EH (cell line): ENCODE data around the gene CASZ1.

Experiments used
- DNase-seq: peaks from one replicate; pipeline ENCODE4 v3.0.0-alpha.2; 2015; ENCODE audit warnings: low read depth

The CASZ1 gene, protein sequence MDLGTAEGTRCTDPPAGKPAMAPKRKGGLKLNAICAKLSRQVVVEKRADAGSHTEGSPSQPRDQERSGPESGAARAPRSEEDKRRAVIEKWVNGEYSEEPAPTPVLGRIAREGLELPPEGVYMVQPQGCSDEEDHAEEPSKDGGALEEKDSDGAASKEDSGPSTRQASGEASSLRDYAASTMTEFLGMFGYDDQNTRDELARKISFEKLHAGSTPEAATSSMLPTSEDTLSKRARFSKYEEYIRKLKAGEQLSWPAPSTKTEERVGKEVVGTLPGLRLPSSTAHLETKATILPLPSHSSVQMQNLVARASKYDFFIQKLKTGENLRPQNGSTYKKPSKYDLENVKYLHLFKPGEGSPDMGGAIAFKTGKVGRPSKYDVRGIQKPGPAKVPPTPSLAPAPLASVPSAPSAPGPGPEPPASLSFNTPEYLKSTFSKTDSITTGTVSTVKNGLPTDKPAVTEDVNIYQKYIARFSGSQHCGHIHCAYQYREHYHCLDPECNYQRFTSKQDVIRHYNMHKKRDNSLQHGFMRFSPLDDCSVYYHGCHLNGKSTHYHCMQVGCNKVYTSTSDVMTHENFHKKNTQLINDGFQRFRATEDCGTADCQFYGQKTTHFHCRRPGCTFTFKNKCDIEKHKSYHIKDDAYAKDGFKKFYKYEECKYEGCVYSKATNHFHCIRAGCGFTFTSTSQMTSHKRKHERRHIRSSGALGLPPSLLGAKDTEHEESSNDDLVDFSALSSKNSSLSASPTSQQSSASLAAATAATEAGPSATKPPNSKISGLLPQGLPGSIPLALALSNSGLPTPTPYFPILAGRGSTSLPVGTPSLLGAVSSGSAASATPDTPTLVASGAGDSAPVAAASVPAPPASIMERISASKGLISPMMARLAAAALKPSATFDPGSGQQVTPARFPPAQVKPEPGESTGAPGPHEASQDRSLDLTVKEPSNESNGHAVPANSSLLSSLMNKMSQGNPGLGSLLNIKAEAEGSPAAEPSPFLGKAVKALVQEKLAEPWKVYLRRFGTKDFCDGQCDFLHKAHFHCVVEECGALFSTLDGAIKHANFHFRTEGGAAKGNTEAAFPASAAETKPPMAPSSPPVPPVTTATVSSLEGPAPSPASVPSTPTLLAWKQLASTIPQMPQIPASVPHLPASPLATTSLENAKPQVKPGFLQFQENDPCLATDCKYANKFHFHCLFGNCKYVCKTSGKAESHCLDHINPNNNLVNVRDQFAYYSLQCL (N-terminal part only)

DNA sequence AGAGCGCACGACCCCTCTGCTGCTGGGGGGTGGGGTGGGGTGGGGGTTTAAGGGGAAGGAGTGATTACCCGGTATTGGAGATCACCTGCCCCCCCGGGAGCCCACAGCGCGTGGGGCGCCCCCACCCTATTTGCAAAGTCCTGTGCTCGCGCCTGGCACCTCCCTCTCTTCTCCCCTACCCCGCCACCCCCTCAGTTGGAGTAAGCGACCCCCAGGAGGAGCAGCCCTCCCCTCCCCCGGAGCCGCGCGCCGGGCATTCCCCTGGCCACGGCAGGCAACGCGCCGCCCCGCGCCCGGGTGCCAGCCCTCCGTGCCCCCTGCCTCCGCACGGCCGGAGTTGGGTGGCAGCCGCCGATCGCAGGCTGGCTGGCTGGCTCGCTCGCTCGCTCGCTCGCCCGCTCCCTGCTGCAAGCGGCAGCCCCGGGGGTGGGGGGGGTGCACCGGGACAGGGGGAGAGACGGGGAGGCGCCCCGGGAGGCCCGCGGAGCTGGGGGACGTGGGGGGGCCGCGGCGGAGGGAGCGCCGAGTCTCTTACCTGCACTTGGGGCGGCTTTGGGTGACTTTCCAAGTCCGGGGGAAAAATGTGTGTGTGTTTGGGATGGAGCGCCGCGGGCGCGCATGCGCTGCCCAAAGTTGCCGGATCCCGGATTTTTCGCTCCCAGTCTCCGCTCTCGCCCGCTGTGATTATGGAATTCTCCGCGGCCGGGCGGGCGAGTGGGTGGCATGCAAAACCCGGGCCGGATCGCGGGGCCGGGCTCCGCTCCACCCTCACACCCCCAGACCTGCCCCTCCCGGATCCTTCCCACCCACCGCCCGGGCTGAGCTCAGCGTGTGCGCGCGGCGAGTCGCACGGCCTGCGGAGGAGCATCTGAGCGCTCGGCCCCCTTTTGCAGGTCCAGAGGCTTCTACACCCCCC is at the start of gene CASZ1:
Gene CASZ1, minus strand, starts transcription at position 618 of the 916 bp plus-strand sequence. CDS start 102,757 bp downstream, outside the sequence.
- DNase-seq = peak; percentile 86

DNA sequence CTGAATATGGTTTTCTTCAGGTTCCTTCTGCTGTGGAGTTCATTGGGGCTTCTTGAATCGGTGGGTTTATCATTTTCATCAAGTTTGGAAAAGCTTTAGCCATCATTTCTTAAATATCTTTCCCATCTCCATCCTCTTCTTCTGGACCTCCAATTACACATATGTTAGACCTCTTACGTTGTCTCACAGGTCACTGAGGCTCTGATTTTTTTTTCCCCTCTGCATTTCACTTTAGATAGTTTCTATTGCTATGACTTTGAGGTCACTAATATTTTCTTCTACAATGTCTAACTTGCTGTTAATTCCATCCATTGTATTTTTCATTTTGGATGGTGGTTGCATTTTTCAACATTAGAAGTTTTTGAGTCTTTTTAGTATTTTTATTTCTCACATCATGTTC is 47.3 kb upstream of the CASZ1 start:
- no peak for DNase-seq

GRCh38 chr1:10841118-10841517 is 44.7 kb upstream of the CASZ1 start:
- DNase-seq = no peak

- DNase-seq = no peak
Observed at GRCh38 chr1:10839188-10839770, 42.8 kb upstream of the CASZ1 start.

DNA sequence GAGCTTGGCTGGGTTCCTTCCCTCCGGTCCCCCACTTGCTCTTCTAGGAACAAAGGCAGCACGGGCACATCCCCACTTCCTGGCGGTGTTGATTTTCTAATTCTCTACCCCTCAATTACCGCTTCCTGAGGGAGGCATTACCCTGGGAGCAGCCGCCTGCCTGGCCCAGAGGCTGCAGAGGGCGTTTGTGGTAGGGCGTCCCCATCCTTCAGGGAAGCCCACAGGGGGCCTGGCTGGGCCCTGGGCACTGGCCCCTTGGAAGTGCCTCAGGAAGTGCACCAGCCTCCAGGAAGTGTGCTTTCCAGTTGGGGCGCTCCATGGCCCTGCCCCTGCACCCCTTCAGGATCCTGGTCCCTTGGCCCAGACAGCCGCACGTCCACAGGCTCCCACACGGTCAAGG is 42.1 kb upstream of the CASZ1 start:
- DNase-seq = no peak

DNA sequence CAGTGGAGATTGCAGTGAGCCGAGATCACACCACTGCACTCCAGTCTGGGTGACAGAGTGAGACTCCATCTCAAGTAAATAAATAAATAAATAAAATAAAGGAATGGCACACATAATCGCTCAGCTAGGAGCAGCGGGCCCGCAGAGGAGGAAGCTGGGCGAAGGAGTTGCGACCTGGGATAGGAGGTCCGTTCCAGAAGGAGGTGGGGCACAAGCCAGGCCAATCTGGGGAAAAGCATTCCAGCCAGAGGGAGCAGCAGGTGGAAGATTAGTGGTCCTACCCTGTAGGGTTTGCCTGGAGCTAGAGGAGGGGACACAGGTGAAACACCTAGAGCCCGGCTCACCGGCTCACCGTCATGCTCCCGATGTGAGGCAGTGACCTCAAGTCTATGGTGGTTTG is 40.3 kb upstream of the CASZ1 start:
- DNase-seq = no peak

DNA sequence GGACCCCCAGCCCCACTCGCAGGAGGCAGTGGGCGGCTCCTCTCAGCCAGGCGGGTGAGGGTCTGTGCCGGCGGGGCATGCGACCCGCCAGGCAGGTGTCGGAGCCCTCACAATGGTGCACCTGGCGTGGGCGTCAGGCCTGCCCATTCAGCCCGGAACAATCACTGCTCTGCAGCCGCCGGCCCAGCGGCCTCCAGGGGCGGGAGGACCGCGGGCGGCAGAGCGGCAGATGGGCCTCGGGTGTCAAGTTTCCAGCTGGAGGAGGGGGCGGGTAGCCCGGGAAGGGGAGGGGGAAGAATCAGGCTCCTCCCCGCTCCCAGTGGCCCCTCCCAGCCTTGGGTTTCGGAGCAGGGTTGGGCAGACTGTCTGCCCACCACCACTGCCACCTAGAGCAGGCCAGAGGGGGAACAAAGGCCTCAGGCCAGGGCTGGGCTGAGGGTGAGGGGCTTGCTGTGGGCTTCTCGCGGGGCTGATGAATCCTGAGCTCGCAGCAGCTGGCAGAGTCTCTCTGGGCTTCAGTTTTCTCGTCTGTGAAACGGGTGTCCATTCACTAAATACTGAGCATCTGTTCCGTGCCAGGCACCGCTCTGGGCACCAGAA is 39.5 kb upstream of the CASZ1 start:
- DNase-seq = peak; percentile 51

- DNase-seq = no peak
Observed at GRCh38 chr1:10835421-10835820, 39.0 kb upstream of the CASZ1 start.

DNA sequence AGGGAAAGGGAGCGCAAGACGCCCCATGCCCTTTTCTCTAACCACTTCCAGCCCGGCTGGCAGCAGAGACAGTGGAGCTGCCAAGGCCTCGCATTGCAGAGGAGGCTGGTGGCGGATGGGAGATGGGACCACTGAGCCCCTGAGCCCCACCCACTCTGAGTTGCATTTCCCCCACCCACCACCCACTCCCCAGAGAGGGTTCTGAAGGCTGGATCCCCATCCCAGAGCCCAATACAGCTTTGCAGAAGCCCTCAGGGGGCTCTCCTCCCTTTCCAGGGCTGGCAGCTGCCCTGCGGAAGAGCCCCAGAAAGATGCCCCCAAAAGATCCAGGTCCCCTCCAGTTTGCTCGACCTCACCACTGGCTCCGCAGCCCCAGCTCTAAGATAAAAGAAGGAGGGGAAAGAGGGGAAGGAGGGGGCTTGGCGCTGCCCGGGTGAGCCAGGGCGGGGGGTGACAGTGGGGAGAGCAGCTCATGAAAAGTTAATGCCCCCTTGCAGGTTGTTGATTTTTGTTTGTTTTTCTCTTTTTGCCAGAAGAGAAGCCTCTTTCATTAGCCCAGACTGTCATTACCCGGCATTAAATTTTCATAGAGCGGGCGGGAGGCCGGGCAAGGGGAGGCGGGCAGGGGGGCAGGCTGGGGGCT is 38.4 kb upstream of the CASZ1 start:
- DNase-seq = no peak

DNA sequence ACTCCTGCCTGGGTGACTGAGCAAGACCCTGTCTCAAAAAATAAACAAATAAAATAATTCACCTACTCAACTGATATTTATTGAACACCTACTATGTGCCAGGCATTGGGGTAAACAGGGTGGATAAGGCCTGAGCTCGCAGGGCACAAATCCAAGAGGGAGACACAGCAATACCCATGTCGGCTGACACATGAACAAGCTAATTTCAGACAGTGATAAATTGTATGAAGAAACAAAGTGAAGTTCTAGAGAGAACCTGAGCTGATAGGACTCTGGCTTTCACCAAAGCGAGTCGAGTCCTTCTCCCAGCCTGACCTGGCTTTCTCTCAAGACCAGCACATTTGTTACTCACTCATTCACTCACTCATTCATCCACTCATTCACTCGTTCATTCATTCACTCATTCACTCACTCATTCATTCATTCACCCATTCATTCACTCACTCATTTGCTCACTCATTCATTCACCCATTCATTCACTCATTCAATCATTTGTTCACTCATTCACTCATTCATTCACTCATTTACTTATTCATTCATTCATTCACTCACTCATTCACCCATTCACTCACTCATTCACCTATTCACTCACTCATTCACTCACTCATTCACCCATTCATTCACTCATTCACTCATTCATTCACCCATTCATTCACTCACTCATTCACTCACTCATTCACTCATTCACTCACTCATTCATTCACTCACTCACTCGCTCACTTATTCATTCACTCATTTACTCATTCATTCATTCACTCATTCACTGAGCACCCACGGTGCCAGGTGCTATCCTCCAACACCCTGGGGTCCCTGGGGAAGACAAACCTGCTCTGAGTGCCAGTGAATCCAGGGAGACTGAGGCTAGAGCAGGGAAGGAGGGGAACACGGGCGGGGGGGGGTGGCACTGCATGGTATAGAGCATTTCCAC is 37.4 kb upstream of the CASZ1 start:
- no peak for DNase-seq

DNA sequence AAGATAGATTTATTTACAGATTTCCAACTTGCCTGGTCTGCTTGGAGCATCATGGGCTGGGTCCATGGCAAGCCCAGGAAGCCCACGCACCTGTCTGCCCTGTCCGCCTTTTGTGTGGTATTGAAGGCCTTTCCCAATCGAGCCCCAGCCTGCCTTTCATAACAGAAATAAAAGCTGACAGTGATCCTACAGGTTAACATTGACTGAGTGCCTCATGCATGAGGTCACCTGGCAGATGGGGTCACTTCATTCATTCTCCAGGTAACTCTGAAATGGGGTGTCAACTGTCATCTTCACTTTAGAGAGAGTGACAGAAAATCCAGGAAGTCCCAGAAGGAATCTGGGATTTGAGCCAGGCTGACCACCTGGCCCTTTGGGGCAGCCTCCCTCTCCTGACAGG is 36.3 kb upstream of the CASZ1 start:
- no peak for DNase-seq

DNA sequence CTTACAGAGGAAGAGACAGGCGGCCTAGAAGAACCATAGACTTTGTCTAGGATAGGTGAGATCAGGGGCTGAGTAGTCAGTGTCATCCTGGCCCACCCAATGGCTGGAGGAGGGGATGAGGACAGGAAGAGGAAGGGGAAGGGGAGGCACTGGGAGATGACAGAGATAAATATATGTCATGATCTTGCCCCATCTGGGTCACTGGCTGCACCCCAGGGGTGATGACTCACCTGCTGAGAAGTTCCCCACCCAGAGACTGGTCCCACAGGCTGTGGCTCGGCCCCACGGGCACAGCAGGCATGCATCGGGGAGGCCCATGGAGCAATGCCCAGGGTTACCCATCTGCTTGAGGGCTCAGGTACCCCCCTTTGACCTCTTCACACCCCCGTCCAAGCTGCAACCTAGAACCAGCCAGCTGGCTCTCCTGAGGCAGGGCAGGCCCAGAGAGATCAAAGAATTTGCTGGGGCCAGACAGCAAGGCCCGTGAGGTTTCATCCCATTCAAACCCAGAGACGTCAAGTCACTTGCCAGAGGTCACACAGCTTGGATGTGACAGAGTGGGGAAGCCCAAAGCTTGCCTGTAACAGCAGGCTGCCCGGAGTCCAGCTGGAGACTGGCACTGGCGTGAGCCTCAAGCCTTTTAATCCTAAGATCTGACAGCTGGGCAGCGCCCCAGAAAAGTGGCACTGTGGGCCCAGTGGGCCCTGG is 34.7 kb upstream of the CASZ1 start:
- DNase-seq = peak; percentile 43

- no peak for DNase-seq
Observed at GRCh38 chr1:10829965-10830515, 33.6 kb upstream of the CASZ1 start.

- DNase-seq = no peak
Observed at GRCh38 chr1:10829067-10829818, 32.8 kb upstream of the CASZ1 start.

DNA sequence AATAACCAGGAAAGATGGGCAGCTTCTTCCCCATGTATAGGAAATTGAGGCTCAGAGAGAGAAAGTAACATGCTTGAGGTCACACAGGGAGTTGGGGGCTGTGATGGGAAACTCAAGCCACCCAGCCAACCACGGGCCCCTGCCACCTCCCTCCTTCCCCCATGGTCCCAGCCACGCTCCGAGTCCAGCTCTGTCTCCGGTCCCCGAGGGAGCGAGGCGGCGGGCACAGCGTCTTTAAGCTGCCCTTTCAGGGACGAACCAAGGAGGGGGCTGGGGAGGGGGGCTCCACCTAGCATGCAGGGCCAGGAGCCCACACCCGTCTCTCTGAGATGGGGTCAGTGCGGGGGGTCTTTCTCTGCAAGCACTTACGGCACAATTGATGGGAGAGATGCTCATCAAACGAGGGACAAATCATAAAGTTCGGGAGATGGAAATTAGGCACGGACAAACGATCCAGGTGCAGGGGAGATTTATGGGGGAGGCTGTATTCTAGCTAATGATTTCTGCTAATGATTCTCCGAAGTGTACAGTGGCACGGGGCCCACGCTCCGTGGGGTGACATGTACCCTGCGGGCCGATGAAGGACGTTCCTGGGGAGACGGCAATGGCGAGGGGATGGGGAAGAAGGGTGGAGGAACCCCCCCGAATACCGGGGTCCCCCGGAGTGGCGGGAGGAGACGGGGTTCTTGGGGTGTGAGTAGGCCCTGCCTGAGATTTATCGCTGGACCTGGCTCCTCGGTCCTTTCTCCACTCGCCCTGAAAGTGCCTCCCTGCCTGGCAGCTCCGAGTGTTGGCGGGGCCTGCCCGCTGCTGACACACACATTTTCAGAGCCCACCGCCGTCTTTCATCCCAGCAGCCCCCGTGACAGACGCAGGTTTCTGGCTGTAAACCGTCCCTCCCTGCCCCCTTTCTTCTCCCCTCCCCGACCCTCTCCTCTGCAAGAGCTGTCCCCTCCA is 31.2 kb upstream of the CASZ1 start:
- no peak for DNase-seq

GRCh38 chr1:10825592-10825991 is 29.1 kb upstream of the CASZ1 start:
- no peak for DNase-seq
